ENCODE measurements around the gene GLRX2.
A peak's percentile ranks its signal among the peaks of the same experiment; 100 is the strongest.
"Not testable (repeated sequence)": the region's sequence is repeated elsewhere in the genome, so short reads cannot be mapped to it uniquely, and the experiment has no call there.

The GLRX2 gene, protein sequence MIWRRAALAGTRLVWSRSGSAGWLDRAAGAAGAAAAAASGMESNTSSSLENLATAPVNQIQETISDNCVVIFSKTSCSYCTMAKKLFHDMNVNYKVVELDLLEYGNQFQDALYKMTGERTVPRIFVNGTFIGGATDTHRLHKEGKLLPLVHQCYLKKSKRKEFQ

GRCh38 chr1:193104907-193105820 lies at the start of gene GLRX2:
TSS of gene GLRX2 (minus strand) at chr1:193105414. CDS start at chr1:193105382, 32 bp downstream.
- peak; percentile 47 for DNase-seq (ENCODE audit: low read depth)

DNA sequence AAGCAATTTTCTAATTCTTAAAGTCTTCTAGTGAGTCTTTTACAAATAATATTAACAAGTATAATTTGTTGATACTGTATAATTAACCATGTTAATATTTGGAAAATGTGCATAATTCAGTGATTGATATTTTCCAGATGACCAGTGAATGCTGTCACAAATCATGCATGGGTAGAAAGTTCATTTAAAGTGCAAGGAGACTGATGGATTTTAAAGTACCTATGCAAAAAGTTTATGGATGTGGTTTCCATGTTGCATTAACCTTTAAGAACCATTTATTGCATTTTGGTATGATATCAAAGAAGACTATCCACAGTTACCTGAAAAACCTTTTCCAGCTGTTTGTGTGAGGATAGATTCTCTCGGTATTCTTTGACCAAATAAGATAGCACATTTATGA lies 39.8 kb upstream of the GLRX2 start:
- no peak for DNase-seq (ENCODE audit: low read depth)

- DNase-seq (ENCODE audit: low read depth): no peak
Measured at GRCh38 chr1:193144361-193144938, 39.2 kb upstream of the GLRX2 start.

GRCh38 chr1:193143285-193143684 lies 38.1 kb upstream of the GLRX2 start:
- DNase-seq (ENCODE audit: low read depth): no peak

DNA sequence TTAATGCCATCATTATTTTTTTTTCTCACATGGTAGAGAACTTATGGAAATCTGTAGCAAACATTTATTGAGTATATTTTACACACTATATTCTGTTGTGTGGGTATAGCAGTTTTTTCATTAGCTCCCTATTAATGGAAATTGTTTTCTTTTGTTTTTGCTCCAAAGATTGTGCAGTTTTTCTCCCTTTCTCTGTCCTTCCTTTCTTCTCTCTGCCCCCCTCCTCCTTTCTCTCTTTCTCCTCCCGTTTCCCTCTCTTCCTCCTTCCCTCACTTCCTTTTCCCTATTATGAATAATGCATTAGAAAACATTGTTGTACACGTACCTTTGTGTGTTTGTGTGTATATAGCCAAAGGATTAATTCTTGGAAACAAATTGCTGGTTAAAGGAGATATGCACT lies 37.2 kb upstream of the GLRX2 start:
- DNase-seq (ENCODE audit: low read depth): no peak

- DNase-seq (ENCODE audit: low read depth): no peak
Measured at GRCh38 chr1:193141804-193142203, 36.6 kb upstream of the GLRX2 start.

DNA sequence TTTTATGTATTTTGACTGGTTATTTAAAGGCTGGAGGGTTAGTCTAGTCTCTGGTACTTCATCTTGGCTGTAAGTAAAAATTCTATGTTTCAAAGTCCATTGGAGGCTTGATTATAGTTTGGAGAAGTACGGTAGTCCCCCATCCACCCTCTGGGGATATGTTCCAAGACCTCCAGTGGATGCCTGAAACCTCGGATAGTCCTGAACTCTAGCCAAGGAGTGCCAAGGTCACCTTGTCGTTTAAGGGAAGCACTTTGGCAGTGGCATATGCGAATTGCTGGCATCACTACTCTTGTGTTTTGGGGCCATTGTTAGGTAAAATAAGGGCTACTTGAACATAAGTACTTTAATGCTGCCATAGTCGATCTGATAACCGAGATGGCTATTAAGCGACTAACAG lies 35.0 kb upstream of the GLRX2 start:
- DNase-seq (ENCODE audit: low read depth): no peak

DNA sequence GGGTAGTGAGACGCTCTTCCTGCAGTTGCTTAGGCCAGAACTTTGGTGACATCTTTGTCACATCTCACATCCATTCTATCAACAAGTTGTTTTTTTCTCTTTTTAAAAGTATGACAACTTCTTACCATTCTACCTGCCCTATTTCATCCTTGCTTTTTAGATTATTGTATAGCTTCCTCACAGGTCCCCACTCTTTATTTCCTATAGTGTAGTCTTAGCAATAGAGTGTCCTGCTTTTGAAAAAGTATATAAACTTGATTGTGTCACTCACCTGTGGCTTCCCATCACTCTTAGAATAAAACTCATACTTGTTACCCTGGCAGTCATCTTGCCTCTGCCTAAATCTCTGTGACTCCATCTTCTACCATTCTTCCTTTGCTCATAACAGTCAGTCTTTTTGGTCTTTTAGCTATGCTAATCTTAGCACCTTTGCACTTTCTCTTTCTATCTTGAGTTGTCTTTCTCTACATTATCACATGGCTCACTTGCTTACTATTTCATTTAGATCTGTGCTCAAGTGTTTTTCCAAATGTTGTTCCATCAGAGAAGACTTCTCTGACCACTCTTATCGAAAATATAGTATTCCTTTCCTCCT lies 26.1 kb upstream of the GLRX2 start:
- DNase-seq (ENCODE audit: low read depth): no peak

- no peak for DNase-seq (ENCODE audit: low read depth)
Measured at GRCh38 chr1:193125369-193125768, 20.2 kb upstream of the GLRX2 start.

DNA sequence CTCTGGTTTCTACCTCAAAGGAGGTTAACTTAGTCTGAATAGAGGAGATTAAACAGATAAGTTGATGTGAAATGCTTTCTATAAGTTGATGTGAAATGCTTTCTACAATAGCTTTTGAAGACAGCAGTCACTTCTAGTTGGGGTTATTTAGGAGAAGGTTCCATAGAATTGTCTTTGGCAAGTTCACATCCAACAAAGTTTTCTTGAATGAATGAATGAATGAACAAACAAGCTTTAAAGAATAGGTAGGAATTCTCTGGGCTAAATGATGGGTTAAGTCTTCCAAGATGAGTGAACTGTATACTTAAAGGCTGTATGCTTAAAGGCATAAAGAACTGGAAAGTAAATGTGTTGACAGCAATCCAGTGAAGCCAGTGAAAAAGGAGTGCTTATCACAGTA lies 18.5 kb upstream of the GLRX2 start:
- DNase-seq (ENCODE audit: low read depth): no peak

- peak; percentile 99 for DNase-seq (ENCODE audit: low read depth)
Measured at GRCh38 chr1:193121616-193122593, 16.7 kb upstream of the GLRX2 start, which contains the start of gene CDC73. TSS of gene CDC73 (plus strand) at chr1:193122031. CDS start at chr1:193122201, 170 bp downstream.

DNA sequence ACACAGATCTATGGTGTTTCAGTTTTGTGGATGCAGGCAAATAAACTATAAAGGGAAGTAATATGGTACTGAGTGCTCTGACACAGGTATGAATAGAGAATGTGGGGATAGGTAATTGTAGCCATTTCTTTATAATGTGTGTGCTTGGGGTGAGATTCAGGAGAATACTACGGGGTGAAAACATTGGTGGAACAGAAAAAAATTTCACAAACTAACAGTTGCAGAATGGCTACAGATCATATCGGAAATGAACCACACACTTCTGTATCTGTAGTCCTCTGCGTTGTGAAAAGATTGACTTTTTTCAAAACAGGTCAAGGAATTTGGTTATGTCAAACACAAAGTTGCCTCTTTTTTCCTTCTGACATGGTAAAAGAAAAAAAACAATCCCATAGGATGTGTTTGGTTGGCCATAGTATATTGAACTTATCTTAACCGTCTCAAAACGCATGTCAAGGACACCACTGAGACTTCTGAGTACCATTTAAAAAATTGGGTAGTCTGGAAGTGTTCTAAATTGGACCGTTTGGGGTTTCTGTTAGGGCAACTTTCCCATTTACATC lies 15.5 kb upstream of the GLRX2 start:
- DNase-seq (ENCODE audit: low read depth): no peak

DNA sequence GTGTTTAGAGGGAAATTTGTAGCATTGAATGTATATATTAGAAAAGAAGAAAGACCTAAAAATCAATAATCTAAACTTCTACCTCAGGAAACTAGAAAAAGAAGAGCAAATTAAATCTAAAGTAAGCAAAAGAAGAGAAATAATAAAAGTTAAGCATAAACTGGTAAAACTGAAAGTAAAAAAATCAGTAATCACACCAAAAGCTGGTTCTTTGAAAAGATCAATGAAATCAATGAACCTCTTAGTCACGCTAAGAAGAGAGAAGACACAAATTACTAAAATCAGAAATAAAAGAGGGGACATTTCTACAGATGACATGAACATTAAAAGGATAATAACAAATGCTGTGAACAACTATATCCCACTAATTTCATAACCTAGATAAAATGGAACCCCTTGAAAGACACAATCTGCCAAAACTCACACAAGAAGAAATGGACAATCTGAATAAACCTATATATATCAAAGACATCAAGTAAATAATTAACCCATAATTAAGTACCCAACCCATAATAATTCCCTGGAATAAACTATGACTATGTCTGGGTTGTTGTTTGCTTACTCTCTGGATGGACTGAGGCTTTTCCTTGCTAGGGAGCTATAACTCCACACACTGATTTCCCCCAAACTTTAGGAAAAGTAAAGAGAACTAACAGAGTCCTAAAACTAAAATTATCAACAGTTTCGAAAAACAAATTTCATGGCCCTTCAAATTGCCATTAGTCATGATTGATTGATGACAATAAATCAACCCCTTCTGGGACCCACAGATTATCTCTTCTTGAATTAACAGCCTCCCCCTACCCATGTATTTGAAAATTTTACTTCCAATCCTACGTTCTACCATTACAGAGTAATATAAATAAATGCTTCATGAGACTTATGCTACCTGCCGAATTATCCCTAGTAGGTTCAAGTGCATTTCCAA lies 13.9 kb upstream of the GLRX2 start:
- no peak for DNase-seq (ENCODE audit: low read depth)

DNA sequence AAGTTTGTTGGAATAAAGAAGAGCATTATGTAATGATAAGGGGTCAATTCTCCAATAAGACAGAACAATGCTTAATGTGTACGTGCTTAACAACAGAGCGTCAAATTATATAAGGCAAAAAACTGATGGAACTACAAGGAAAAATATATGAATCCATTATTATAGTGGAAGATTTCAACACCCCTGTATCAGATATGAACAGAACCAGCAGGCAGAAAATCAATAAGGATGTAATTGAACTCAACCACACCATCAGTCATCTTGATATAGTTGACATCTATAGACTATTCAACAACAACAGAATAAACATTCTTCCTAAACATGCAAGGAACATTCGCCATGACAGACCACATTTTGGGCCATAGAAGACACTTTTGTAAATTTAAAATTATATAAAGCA lies 13.0 kb upstream of the GLRX2 start:
- DNase-seq (ENCODE audit: low read depth): no peak

DNA sequence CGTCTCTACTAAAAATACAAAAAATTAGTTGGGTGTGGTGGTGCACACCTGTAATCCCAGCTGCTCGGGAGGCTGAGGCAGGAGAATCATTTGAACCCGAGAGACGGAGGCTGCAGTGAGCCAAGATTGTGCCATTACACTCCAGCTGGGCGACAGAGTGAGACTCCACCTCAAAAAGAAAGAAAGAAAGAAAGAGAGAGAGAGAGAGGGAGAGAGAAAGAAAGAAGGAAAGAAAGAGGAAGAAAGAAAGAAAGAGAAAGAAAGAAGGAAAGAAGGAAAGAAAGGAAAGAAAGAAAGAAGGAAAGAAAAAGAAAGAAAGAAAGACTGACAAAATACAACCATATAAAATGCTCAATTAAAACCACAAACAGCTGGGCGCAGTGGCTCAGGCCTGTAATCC lies 12.0 kb upstream of the GLRX2 start:
- not testable (repeated sequence) for DNase-seq (ENCODE audit: low read depth)

DNA sequence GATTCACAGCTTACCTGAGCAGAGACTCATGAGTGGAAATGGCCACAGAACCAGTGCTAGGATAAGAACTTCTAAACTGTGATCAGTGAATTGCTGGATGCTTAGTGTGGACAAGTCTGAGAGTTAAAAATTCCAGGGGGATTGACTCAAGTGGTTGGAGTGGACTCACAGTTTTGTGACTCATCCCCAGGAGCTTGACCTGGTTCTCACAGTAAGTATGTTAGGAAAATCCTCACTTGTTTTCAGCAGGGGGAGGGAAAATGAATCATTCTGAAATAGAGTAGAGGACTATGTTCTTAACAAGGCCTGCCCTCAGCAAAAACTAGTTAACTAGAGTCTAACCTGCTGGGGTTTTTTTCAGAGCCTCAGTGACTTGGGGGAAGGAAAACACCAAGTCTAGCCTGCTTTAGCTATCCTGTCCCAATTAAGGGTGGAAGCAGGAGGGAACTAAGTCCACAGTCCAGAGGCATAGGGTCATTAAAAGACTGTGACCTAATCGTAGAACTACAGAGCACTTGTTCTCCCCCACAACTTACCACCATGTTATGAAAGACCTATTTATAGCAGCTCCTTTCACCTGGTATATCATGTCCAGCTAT lies 10.5 kb upstream of the GLRX2 start:
- no peak for DNase-seq (ENCODE audit: low read depth)

GRCh38 chr1:193114485-193115095 lies 9.4 kb upstream of the GLRX2 start:
- no peak for DNase-seq (ENCODE audit: low read depth)

DNA sequence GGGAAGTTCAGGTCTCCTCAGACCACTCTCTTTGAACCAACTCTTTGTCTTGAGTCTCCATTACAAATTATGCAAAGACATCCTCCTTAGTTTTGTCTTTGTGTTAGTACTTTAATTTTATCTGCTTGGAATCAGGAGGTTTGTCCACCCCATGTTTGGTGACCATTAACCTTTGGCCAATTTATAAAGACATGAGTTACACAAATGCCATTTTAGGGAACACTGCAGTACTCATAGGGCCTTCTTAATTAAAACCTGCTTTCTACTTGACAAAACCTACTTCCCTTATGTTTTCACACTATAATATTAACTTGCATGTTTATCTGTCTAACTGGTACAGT lies 8.7 kb upstream of the GLRX2 start:
- no peak for DNase-seq (ENCODE audit: low read depth)

DNA sequence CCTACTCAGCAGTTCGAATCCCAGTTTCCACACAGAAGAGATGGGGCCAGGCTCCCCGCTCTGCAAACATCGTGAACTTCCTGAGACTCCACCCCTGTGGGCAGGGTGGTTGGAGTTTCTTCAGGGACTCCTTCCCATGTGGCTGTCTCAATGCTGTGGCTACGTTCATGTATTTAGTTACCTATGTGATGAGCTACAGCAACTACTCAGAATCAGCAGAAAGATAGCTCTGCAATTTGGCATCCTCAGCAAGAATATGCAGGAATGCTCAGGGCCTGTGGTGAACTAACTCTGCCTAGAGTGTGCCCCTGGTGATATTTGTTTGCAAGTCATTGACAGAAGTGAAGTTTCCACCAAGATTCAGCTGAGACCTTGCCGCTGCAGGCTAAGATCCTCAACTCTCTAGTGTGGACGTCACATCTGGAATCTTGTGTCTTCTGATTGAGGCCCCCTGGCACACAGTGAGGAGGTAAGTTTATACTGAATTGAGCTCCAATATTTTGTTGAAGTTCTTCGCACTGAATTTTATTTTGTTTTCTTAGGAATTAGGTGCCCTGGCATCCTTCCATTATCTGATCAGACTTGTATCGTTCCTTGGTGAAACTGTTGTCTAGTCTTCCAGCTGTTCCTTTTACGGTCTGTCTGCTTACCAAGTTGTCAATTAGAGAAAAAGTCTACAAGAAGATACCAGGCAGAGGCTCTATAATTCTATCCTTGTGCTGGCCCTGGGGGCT lies 8.2 kb upstream of the GLRX2 start:
- no peak for DNase-seq (ENCODE audit: low read depth)

Measured in activated T-helper 1 cell treated with Interleukin-2 at 50 U/mL for 16 hours (primary cell).